GM19043 (cell line): ENCODE results near the gene CENPP.
"Not testable (repeated sequence)": the region's sequence is repeated elsewhere in the genome, so short reads cannot be mapped to it uniquely, and the experiment has no call there.

Experiments used
- ATAC-seq: cut with Tn5 transposase; IDR thresholded peaks from one replicate; pipeline ENCODE4 v1.9.1; 2021; ENCODE audit warnings: low read depth; ENCODE audit not compliant: unreplicated experiment

CENPP gene

GRCh38 chr9:92377876-92378275 is 52.1 kb downstream of the CENPP start:
- ATAC-seq, result no peak

GRCh38 chr9:92378865-92379560 is 53.3 kb downstream of the CENPP start:
- no peak for ATAC-seq

GRCh38 chr9:92380603-92381002 is 54.9 kb downstream of the CENPP start:
- no peak for ATAC-seq

- ATAC-seq, result no peak
These were observed 56.0 kb downstream of the CENPP start for GRCh38 chr9:92381775-92382174.

- ATAC-seq, result no peak
These were observed 58.6 kb downstream of the CENPP start for GRCh38 chr9:92384375-92384774.

GRCh38 chr9:92385001-92385400 is 59.2 kb downstream of the CENPP start:
- ATAC-seq, result no peak

GRCh38 chr9:92385477-92385876 is 59.7 kb downstream of the CENPP start:
- no peak for ATAC-seq

GRCh38 chr9:92385953-92386352 is 60.2 kb downstream of the CENPP start:
- no peak for ATAC-seq

- ATAC-seq, result no peak
These were observed 66.9 kb downstream of the CENPP start for GRCh38 chr9:92392690-92393089.

GRCh38 chr9:92393686-92394085 is 67.9 kb downstream of the CENPP start:
- no peak for ATAC-seq

- ATAC-seq, result no peak
These were observed 69.9 kb downstream of the CENPP start for GRCh38 chr9:92395617-92396016.

- ATAC-seq, result no peak
These were observed 72.1 kb downstream of the CENPP start for GRCh38 chr9:92397853-92398252.

GRCh38 chr9:92402360-92402759 is 76.6 kb downstream of the CENPP start:
- ATAC-seq, result no peak

- ATAC-seq, result no peak
These were observed 77.3 kb downstream of the CENPP start for GRCh38 chr9:92402826-92403745.

GRCh38 chr9:92404042-92404836 is 78.5 kb downstream of the CENPP start, which contains the start of gene OGN:
TSS of gene OGN (minus strand) at chr9:92404578. CDS start at chr9:92403407, 1,171 bp downstream.
- no peak for ATAC-seq

GRCh38 chr9:92405818-92406217 is 80.1 kb downstream of the CENPP start:
- no peak for ATAC-seq

- ATAC-seq, result peak; percentile 79
These were observed 80.7 kb downstream of the CENPP start for GRCh38 chr9:92406477-92406876.

- no peak for ATAC-seq
These were observed 82.1 kb downstream of the CENPP start for GRCh38 chr9:92407818-92408217.

- no peak for ATAC-seq
These were observed 83.2 kb downstream of the CENPP start for GRCh38 chr9:92408747-92409478.

- ATAC-seq, result not testable (repeated sequence)
These were observed 85.4 kb downstream of the CENPP start for GRCh38 chr9:92411157-92411556.
